EH (cell line): Measurements from ENCODE around the gene PTTG1IP.

Source experiments
- DNase-seq: peaks from one replicate; pipeline ENCODE4 v3.0.0-alpha.2; 2015; ENCODE audit warnings: low read depth

The PTTG1IP gene

DNA sequence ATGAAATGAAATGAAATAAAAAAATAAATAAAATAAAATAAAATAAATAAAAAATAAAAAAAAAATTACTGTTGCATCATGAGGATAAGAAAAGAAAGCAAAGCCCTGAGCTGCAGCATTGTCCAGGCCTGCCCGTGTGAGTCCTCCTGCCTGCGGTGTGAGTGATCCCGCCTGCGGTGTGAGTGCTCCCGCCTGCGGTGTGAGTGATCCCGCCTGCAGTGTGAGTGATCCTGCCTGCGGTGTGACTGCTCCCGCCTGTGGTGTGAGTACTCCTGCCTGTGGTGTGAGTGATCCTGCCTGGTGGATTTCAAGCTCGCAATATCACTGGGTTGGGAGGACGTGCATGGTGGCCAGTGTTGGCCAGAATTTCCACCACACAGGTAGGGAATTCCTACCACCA is 22.4 kb upstream of the PTTG1IP start:
- no peak for DNase-seq

DNA sequence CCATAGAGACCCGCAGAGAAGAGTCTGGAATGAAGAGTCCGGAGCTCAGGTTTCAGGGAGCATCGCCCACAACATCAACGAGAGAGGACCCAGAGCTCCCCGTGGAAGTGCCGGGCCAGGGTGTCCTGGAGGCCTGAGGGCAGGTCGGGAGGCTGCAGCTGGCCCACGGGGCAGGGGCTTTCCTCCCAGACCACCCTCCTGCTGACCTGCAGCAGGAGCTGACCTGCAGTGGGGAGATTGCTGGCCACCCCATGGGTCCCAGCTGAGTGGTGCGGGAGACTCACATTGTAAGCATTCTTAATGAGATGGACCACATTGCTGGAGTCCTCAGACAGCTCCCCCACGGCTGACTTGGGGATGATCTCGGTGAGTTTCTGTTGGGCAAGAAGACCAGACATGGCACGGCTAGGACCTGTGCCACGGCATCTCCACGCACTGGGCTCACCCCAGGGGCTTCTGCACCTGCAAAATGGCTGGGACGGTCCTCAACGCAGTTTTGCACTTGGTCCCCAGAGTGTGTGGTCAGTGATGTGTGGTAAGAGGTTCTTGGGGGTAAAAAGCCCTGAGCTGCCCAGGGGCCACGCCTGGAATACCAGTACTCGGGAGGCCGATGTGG is 21.3 kb upstream of the PTTG1IP start:
- no peak for DNase-seq

DNA sequence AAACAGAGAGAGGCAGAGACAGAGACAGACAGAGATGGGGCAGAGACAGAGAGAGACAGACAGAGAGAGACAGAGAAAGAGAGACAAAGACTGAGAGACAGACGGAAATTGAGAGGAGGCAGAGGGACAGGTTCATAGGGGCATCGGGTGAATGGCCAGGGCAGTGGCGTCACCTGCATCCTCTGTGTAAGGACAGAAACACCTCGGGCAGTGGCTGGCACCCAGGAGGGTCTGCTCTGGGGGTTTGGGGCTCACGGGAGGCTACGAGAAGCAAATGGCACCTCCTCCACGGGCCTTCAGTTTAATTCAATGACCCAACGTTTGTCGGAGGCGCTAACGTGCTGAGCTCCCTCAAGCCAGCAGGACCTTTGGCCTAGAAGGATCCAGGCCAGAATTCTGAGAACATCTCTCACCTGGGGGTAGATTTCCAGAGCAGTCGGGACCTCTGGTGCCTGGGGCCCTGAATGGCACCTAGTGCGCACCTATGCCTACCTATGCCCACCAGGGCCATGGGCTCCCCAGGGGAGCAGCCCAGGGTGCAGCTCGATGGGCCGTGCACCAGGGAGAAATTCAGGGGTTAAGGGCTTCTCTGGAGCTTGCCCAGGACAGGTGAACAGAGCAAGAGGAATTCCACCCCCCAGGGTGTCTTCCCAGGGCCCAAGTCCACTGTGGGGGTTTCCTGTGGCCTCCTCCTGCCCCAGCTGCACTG is 20.6 kb upstream of the PTTG1IP start:
- no peak for DNase-seq

DNA sequence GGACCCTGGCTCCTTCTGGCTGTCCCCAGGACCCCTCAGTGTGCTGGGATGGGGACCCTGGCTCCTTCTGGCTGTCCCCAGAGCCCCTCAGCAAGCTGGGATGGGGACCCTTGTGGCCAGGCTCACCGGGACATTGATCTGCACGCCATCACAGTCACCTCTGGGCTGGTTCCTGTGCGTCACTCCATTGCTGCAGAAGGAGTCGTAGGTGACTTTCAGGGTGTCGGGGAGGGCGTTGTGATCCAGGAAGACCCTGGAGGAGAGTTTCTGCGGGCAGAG is 19.7 kb upstream of the PTTG1IP start:
- DNase-seq, result no peak

DNA sequence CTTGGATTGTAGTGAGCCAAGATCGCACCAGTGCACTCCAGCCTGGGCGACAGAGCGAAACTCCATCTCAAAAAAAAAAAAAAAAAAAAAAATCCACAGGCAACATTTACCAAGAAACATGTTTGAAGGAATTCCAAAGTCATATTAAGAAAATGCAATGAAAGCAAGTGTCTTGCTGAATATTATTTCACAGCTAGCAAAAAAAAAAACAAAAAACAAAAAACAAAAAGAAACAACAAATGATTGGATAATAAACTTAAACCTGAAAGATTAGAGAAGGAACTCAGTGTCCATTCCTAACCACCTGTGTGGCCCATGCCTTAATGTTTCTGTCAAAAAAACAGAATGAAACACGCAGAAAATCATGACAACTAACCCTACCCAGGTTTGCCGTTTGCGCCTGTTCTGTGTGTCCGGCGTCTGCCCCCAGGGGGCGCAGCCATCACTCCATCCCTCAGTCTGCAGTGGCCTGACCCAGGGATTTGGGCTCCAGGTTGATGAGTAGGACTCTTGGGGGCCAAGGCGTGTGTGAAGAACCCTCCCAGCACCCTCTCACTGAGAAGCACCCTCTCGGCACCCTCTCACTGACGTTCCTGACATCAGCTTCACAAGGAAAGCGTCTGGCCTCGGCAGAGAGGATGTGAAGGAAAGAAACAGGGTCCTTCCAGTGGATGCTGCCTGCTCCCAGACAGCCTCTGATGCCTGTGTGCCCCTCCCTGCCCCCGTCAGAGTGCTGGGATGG is 19.2 kb upstream of the PTTG1IP start:
- DNase-seq, result peak; percentile 45

DNA sequence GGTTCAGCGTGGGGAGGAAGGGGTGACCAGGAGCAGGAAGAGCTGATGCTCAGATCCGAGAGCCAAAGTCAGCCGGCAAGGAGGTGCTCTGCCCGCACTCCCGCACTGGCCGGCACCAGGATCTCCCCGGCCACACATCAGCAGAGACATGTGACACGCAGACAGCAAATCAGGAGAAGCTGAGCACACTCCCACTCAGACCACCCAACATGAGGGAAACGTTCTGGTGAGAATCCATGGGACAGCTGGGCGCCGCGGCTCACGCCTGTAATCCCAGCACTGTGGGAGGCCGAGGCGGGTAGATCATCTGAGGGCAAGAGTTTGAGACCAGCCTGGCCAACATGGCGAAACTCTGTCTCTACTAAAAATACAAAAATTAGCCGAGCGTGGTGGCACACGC is 18.6 kb upstream of the PTTG1IP start:
- DNase-seq, result no peak

DNA sequence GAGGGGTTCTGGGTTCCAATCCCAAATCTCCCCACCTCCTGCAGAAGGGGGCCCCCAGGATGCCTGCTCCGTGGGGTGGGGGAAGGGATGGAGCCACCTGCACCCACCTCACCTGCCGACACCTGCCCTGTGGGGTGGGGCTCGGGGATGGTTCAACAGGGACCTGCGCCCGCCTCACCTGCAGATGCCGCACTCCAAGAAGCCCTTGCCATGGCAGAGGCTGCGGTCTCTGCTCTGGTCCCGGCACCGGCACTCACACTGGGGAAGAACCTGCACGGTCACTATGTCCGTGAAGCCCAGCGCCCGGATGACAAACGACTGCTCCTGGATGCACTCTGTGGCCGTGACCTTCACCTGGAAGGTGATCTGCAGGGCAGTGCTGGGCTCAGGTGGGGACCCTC is 18.1 kb upstream of the PTTG1IP start:
- no peak for DNase-seq

DNA sequence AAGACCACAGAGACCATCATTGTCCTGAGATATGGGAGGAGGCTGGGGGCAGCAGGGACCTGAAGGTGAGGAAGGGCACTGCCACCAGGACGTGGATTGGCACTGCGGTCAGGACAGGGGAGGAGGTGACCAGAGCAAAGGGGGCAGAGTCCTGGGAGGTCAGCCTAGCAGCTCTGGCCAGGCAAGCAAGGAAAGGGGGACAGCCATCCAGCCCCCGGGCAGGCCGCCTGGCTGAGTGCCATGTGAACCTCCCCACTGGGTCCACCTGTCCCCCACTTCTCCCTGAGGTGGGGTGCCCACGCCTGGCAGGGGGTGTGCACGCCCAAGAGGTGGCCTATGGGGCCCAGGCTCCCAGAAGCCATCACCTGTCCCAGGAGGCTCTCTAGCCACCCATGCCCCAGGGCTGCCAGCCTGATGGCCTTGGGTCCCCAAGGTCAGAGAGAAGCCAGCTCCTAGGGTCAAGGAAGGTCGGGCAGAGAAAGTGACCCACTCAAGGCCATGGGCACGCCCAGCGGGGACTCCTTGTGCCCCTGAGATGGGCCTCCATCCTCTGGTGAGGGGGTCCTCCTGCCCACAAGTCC is 17.6 kb upstream of the PTTG1IP start:
- no peak for DNase-seq

DNA sequence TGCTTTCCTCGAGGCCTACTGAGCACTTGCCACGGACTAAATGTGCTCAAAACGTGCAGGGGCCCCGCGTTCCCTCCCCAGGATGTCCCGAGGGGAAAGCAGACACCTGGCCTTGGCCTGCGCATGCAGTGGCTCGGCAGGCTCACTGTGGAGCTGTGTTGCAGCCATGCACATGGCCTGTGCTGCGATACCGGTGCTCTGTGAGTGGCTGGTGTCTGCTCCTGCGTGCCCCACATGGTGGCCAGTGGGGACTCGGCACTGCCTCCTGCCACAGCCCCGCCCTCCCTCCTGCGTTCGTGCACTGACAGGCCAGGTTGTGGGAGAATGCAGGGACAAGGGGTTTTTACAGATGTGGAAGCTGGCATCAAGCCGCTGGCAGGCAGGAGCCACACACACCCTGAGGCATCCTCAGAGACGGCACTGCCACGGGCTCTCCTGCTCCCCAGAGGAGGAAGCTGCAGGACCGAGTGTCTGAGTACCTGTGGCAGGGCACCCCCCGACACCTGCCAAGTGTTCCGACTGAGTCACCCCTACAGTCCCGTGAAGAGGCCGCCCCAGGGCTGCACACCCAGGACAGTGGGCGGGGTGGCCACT is 16.9 kb upstream of the PTTG1IP start:
- no peak for DNase-seq

DNA sequence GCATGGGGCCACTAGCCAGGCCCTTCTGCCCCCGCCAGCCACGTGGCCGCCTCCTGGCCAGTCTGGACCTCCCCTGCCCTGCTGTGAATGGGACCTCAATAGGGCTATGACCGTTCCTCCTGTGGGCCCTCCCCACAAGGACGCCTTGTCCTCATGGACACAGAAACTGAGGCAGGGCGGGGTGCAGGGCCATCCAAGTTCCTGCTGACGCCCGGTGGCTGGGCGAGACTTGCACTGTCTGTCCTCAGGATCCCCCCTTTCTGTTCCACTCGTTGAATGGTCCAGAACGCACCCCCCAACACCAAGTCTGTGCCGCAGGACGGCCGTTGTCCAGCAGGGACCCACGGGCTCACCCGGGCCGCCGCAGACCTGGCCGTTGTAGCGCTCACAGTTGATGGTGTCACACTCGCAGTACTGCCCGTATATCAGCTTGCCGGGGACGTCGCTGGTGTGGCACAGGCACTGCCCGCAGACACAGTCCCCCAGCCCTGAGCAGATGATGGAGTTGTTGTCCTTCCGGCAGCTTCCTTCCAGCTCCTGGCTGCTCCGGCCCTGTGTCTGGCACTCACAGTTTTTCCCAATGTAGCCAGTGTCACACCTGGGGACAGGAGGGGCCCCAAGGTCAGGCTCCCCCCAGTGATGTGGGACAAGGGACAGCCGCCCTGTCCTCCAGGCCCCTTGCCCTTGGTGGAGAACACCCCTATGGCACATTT is 16.3 kb upstream of the PTTG1IP start:
- no peak for DNase-seq

DNA sequence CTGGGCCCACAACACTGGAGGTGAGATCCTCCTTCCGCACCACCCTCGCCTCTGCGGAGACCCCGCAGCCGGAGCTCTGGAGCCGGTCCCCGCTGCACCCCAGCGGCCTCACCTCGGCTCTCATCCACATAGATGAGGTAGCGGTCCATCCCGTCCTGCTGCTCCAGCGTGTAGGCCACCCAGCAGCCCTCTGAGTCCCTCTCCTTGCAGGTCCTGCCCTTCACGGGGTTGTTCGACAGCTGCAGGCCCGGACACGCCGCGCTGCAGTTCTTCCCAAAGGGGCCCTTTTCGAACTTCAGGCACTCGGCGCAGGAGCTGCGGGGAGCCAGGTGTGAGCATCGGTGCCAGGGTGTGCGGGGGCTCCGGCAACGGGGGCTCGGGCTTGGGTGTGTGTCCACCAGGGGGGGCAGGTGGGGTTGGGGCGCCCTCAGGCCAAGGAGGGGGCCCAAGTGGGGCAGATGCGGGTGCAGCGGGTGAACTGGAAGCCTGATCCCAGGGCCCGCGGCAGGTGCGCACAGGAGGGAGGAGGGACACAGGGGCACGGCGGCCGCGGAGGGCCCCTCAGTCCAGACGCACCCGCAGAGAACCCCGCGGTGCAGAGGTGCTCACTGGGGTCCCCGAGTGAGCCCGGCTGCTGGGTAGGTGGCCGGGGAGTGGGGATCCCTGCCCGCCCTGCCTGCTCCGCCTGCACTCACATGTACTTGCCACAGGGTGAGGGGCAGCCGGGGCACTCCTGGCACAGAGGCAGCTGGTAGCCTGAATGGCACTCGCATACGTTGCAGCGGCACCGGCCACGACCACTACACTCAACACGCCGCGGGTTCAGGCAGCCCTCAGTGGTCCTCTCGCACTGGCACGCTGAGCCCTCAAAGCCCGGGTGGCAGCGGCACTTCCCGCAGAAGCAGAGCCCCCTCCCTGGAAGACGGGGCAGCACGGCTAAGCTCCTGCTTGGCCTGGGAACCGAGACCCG is 15.4 kb upstream of the PTTG1IP start:
- no peak for DNase-seq

DNA sequence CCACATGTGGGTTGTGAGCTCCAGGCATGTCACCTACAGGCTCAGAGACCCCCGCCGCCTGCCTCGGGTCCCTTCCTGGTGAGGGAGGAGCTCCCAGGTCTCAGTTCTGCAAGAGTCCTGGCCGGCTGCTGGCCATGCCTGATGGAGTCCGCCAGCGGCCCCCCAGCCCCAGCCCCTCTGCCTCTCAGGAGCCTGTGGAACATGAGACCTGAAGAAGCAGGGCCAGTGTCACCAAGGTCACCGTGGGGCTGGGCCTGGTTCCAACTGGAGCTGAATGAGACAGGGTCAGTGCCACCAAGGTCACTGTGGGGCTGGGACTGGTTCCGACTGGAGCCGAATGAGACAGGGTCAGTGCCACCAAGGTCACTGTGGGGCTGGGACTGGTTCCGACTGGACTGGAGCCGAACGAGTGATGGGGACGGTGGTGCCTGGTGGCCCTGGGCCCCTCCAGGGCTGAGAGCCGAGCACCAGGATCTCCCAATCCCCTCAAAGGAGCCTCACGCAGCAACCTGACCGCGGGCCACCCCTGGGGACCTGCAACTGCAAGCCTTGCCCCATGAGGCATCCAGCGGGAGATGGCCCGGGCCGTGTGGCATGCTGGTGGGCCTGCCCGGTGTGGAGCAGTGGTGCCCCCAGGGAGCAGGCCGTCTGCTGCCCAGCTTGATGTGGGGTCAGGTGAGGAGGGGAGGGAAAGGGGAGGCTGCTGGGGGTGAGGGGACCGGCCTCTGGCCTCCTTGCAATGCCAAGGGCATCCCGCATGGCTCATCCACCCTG is 14.5 kb upstream of the PTTG1IP start:
- no peak for DNase-seq

DNA sequence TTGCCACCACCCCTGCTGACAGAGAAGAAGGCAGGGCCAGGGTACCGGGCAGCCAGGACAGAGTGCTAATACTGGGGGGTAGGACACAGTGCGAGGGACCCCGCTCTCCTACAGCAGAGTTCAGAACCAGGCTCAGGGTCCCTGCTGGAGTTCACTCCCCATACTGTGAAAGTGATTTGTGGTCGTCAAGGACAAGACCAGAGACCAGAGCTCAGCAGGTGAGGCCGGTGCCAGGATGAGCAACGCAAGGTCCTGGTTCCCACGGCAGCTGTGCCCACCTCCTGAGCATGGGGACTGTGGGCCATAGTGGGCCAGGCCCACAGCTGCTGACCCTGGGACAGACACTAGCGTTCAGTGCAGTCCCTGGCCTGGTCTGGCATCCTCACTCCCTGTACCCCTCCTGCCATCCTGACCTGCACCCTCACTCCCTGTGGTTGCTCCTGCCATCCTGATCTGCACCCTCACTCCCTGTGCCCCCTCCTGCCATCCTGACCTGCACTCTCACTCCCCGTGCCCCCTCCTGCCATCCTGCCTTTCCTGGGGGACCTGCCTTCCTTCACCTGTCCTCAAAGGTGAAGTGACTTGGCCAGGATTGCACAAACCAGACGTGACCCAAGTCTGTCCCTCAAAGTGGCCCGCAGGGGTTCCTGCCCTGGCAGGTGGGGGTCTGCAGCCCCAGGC is 13.8 kb upstream of the PTTG1IP start:
- no peak for DNase-seq

DNA sequence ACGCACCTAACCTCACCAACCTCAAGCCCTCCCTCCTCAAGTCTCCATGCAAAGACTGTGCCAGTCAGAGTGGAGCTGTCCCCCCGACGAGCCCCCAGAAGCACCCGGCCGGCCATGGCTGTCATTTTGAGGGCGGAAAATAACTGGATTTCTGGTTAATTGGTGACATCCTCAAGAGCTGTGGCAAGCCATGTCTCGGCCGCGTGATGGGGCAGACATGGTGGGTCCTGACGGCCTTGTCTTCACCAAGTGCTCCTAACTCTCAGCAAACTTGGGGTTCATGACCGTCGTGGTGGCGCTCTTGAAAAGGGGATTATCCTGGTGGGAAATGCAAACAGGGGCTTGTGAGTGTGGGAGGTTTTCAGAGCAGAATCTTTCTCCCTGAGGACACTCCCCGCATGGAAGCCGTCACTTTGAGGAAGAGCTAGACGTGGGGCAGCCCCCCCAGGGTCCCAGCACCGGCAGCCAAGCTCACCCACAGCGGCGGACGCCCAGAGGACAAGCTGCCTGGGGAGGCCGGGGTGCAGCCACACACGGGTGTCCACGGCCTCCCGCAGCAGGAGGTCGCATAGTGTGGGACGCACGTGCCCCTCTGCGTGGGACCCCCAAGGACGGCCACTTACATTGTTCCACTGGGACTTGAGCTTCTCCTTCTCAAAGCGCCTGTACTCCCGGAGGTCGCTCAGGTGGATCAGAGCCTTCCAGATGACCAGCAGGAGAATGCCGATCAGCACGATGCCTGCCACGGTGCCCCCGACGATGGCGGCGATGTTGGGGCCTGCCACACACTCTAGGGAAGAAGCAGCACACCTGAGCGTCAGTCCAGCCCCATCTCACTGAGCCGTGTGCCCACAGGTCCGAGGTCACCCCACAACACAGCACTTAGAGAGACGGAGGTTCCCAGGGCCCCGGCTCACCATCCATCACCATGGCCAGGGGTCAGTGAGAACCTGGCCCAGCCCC is 12.9 kb upstream of the PTTG1IP start:
- DNase-seq, result no peak

DNA sequence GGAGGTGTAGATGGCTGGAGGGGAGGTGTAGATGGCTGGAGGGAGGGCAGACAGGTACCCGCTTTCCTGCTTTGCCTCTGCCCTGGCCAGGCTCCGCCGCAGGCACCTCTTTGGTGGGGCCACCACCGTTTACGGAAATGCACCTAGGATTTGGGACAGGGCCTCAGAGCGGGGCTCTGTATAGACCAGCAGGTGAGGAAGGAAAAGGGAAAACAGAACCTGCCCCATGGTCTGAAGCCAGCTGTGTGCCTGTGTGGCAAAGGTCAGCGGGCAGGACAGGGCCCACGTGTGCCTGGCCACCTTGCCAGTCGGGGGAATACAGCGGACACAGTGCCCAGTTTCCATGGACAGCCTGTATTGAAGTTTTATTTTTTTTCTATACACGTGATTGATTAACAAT is 12.1 kb upstream of the PTTG1IP start:
- no peak for DNase-seq

DNA sequence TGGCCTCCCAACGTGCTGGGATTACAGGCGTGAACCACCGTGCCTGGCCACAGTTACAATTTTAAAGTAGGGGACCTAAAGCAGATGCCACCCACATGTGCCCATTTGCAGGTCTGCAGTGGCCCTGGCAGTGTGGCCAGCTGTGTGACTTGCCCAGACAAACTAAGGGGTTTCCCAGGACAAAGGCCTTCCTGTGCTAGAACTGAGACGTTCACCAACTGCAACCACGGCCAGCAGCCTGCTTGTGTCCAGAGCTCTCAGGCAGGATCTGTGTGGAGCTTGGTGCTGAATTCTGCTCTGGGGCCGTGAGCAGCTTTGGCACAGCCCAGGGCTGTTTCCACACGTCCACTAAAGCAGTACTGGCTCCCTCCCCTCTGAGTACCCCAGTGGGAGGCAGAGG is 10.6 kb upstream of the PTTG1IP start:
- DNase-seq, result no peak

DNA sequence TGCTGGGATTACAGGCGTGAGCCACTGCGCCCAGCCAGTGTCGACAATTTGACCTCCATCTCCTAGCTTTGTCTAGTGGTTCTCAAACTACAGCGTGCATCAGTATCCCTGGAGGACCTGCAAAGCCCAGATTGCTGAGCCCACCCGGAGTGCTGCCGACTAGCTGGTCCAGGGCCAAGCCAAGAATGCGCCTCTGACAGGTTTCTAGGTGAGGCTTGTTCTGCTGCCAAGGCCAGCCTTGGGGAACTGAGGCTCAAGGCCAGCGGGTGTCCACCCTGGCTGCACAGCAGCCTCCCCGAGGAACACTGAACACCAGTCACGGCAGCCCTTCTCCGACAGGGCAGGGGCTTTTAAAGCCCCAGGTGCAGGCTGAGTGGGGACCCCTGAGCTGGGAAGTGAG is 9.8 kb upstream of the PTTG1IP start:
- DNase-seq, result no peak

DNA sequence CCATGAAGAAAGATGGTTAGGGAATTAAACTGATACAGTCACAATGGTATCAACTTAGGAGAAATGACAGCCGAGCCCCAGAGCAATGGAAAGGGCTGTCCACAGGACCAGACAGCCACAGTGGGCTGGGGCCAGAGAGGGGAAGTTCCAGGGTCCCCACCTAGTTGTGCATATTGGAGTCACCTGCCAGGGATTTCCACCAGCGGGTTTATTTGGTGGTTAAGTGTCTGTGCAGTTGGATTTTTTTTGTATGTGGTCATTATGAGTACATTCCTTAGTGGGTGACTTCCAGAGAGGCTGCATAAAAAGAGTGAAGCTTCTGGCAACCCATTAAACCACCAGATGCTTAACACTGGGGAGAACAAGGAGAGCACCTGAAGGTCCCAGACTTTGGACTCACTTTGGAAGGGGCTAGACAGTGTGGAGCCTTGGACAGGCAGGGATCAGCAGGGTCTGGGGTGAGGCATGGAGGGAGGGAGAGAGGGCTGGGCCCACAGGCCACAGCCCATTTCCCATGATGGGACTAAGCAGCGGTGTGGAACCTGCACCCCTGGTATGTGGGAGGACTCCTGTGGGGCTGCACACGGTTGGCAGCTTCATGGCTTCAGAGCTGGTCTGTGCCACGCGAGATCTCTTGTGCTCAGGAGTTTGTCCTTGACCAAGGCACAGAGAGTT is 7.8 kb upstream of the PTTG1IP start:
- DNase-seq, result peak; percentile 78
